Activated CD4-positive, alpha-beta T cell treated with anti-CD3 and anti-CD28 coated beads, Interleukin-2, amount 50 U/mL, for 48 hours (primary cell): ENCODE data around the gene DNPEP.
"Not testable (repeated sequence)": the region's sequence is repeated elsewhere in the genome, so short reads cannot be mapped to it uniquely, and the experiment has no call there.

Experiments
- DNase-seq, 2 experiments: peaks; one replicate each; pipeline ENCODE4 v3.0.0-alpha.2; 2020

The DNPEP gene

GRCh38 chr2:219418155-219419011 lies 30.7 kb upstream of the DNPEP start, which contains the start of gene DES:
Gene DES (plus strand): TSS chr2:219418377. CDS start chr2:219418463, 86 bp downstream.
- DNase-seq, result no peak

- DNase-seq, result no peak
Observed at GRCh38 chr2:219417374-219417773, 29.7 kb upstream of the DNPEP start.

- no peak for DNase-seq
Observed at GRCh38 chr2:219416938-219417337, 29.2 kb upstream of the DNPEP start.

GRCh38 chr2:219416235-219416602 lies 28.5 kb upstream of the DNPEP start:
- no peak for DNase-seq

- DNase-seq, result no peak
Observed at GRCh38 chr2:219415580-219416234, 28.0 kb upstream of the DNPEP start.

- DNase-seq, result no peak
Observed at GRCh38 chr2:219414857-219415256, 27.1 kb upstream of the DNPEP start.

GRCh38 chr2:219410390-219410789 lies 22.7 kb upstream of the DNPEP start:
- DNase-seq, result no peak

GRCh38 chr2:219409619-219410018 lies 21.9 kb upstream of the DNPEP start:
- DNase-seq, result no peak

GRCh38 chr2:219408631-219409030 lies 20.9 kb upstream of the DNPEP start:
- DNase-seq, result no peak

GRCh38 chr2:219408204-219408603 lies 20.5 kb upstream of the DNPEP start:
- DNase-seq, result no peak

- DNase-seq, result not testable (repeated sequence)
Observed at GRCh38 chr2:219407343-219407742, 19.6 kb upstream of the DNPEP start.

GRCh38 chr2:219406861-219407230 lies 19.1 kb upstream of the DNPEP start:
- DNase-seq, result no peak

- DNase-seq, result no peak
Observed at GRCh38 chr2:219405958-219406860, 18.5 kb upstream of the DNPEP start.

GRCh38 chr2:219405451-219405850 lies 17.7 kb upstream of the DNPEP start:
- DNase-seq, result no peak

GRCh38 chr2:219404954-219405353 lies 17.2 kb upstream of the DNPEP start:
- DNase-seq, result no peak

GRCh38 chr2:219404291-219404910 lies 16.7 kb upstream of the DNPEP start:
- DNase-seq, result no peak

- no peak for DNase-seq
Observed at GRCh38 chr2:219403861-219404260, 16.1 kb upstream of the DNPEP start.

- peak; percentile 51 to 62 for DNase-seq
Observed at GRCh38 chr2:219402665-219403515, 15.2 kb upstream of the DNPEP start.

- no peak for DNase-seq
Observed at GRCh38 chr2:219401606-219402005, 13.9 kb upstream of the DNPEP start.

GRCh38 chr2:219400562-219400961 lies 12.8 kb upstream of the DNPEP start:
- no peak for DNase-seq

GRCh38 chr2:219399716-219400478 lies 12.2 kb upstream of the DNPEP start:
- DNase-seq, result no peak
